Mucosa of rectum (tissue), 2 donors: ENCODE results near the gene MORN1.

Experiments used
- H3K27ac ChIP-seq, 2 donors: one replicate each; pipeline ENCODE4 v1.7.0; 2013; ENCODE audit warnings: inconsistent platforms in 2 of 2, low read depth in 2 of 2, low read length in 2 of 2
- H3K27me3 ChIP-seq, 2 donors: one replicate each; pipeline ENCODE4 v1.7.0; 2013; ENCODE audit warnings: low read length in 2 of 2; ENCODE audit not compliant: control insufficient read depth in 2 of 2, insufficient read depth in 2 of 2
- H3K36me3 ChIP-seq, 2 donors: one replicate each; pipeline ENCODE4 v1.7.0; 2013; ENCODE audit warnings: low read length in 2 of 2; ENCODE audit not compliant: control insufficient read depth in 2 of 2, insufficient read depth in 2 of 2
- H3K4me1 ChIP-seq, 2 donors: one replicate each; pipeline ENCODE4 v1.7.0; 2013; ENCODE audit warnings: low read length in 2 of 2, mild to moderate bottlenecking in 1 of 2; ENCODE audit not compliant: control insufficient read depth in 2 of 2, insufficient read depth in 2 of 2
- H3K4me3 ChIP-seq, 2 donors: one replicate each; pipeline ENCODE4 v1.7.0; 2013; ENCODE audit warnings: low read length in 2 of 2
- H3K9ac ChIP-seq, 2 donors: one replicate each; pipeline ENCODE4 v1.7.0; 2013; ENCODE audit warnings: low read length in 2 of 2, low read depth in 1 of 2, mild to moderate bottlenecking in 1 of 2
- H3K9me3 ChIP-seq, 2 donors: one replicate each; pipeline ENCODE4 v1.7.0; 2013; ENCODE audit warnings: low read length in 2 of 2; ENCODE audit not compliant: control insufficient read depth in 2 of 2
- donor health status: healthy.
- donor health status: Normal muscosa, but diverticular disease.

Gene MORN1

GRCh38 chr1:2346691-2347408 lies 44.5 kb downstream of the MORN1 start:
- no peak overlapping the region for H3K4me3 ChIP-seq
- no peak overlapping the region for H3K9ac ChIP-seq
- H3K27ac ChIP-seq, result no peak overlapping the region
- no peaks in the 10 kb centered on the region for H3K4me1 ChIP-seq
- H3K27me3 ChIP-seq, result no peaks in the 10 kb centered on the region
- no peaks in the 10 kb centered on the region for H3K36me3 ChIP-seq
- H3K9me3 ChIP-seq, result no peaks in the 10 kb centered on the region

DNA sequence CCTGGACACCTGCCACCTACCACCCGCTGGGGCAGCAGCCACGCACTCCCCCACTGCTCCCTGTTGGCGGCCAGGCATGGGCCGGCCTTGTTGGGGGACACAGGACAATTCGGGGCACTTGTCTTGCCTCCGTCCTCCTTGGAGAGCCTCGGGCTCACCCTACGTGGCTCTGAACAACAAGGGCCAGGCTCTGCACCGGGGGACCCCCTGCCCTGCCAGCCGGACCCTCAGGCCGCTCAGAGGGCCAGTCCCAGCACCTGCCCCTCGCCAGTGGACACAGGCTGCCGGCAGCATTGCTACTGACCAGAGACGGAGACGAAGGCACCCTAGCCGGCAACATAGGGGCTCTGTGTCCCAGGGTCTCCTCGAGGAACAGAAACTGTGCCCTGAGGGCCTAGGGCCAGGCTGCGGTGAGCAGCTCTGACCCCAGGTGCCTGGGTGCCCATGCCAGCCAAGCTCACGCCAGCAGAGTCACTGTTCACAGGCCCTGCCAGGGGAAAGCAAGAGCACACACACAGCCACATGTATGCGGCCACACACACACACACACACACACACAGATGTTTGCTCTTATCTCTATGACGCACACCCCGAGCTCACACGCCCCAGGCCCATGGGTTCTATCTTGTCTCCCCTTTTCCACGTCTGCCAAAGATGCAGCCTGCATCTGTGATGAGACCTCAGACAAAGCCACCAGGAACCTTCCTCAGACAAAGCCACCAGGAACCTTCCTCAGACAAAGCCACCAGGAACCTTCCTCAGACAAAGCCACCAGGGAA lies 45.9 kb downstream of the MORN1 start:
- Histone ChIP-seq H3K4me1 (no peaks in the 10 kb centered on the region), H3K9ac (no peak overlapping the region), H3K9me3 (no peaks in the 10 kb centered on the region), H3K27me3 (no peaks in the 10 kb centered on the region), H3K27ac (no peak overlapping the region), H3K36me3 (no peaks in the 10 kb centered on the region), H3K4me3 (no peak overlapping the region)

- H3K27ac ChIP-seq, result no peak overlapping the region
- H3K27me3 ChIP-seq, result no peaks in the 10 kb centered on the region
- H3K4me3 ChIP-seq, result no peak overlapping the region
- no peaks in the 10 kb centered on the region for H3K4me1 ChIP-seq
- no peaks in the 10 kb centered on the region for H3K9me3 ChIP-seq
- H3K36me3 ChIP-seq, result no peaks in the 10 kb centered on the region
- no peak overlapping the region for H3K9ac ChIP-seq
Measured at GRCh38 chr1:2344744-2345296, 46.5 kb downstream of the MORN1 start.

DNA sequence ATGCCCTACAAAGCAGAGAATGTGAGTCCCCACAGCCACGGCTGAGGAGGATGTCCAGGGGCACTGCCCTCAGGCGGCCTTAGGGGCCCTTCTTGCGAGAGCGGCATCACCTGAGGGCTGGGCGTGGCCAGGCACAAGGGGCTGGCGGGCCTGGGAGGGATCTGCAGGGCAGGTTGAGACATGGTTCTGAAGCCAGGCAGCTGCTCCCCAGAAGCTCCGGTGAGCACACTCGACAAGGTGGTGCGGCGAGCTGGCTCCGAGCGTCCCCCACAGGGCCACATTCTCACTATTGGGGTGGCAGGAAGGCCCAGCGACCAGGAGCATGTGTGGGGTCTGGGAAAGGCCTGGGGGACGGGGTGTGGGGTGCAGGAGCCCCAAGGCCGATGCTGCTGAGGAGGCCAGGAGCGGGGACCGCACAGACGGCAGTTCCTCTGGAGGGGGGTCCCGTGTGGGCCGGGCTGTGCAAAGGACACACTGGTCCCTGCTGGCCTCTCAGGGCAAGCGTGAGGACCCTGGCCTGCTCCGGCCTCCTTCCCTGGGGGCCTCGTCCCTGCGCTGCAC lies 47.2 kb downstream of the MORN1 start:
- Histone ChIP-seq H3K4me3 (no peak overlapping the region), H3K27ac (no peak overlapping the region), H3K9ac (no peak overlapping the region), H3K4me1 (no peaks in the 10 kb centered on the region), H3K27me3 (no peaks in the 10 kb centered on the region), H3K9me3 (no peaks in the 10 kb centered on the region), H3K36me3 (no peaks in the 10 kb centered on the region)

- Histone ChIP-seq H3K27me3 (no peaks in the 10 kb centered on the region), H3K36me3 (no peaks in the 10 kb centered on the region), H3K27ac (no peak overlapping the region), H3K9ac (no peak overlapping the region), H3K9me3 (no peaks in the 10 kb centered on the region), H3K4me1 (no peaks in the 10 kb centered on the region), H3K4me3 (no peak overlapping the region)
Measured at GRCh38 chr1:2343023-2343935, 48.1 kb downstream of the MORN1 start.

DNA sequence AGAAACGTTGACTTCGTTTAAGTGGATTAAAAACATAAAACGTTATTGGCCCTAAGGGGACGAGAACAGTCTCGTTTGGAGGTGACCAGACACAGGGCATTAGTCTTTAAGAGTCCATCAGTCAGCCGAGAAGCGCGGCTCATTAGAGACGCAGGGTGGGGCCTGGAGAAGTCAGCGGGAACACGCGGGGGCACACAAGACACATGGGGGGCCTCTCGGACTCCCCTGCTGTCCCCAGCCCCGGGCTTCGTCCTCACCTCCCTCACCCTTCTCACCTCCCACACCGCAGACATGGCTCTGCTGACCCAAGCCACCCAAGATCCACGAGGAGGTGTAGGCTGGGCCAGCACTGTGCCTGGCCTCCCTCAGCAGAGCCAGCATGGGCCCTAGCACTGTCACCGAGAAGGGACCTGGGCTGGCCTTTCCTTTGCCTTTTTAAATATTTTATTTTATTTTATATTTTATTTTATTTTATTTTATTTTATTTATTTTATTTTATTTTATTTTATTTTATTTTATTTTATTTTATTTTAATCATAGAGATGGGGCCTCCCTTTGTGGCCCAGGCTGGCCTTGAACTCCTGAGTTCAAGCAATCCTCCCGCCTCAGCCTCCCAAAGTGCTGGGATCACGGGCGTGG lies 48.9 kb downstream of the MORN1 start:
- Histone ChIP-seq H3K4me1 (no peaks in the 10 kb centered on the region), H3K4me3 (no peak overlapping the region), H3K9ac (no peak overlapping the region), H3K9me3 (no peaks in the 10 kb centered on the region), H3K36me3 (no peaks in the 10 kb centered on the region), H3K27me3 (no peaks in the 10 kb centered on the region), H3K27ac (no peak overlapping the region)

DNA sequence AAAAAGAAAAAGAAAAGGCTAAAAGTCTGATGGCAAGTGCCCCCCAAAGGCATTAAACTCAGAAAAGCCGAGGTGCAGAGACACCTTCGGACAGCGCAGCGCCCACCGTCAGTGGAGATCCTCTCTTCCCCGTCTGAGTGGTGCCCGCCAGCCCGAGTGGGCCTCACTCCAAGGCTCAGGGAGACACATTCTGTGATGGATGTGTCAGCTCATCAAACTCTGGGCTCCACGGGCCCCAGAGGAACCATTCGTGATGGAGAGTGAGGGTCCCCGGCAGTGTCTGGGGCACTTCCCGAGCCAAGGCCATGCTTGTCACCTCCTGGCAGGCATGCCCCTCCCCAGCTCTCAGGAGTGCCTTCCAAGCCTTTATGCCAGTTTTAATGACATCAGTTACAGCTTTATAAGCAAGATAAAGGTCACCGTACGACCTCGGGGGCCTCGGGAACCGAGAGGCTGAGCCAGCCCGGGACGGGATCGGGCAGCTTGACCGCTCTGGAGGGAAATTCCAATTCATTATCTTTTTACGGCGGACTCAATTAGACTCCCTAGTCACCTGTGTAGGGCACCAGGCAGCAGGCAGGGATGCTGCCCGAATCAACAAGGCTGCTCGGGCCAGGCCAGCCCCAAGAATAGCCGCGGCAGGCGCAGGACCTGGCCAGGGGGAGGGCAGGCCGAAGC lies 49.5 kb downstream of the MORN1 start:
- Histone ChIP-seq H3K4me3 (no peak overlapping the region), H3K27me3 (no peaks in the 10 kb centered on the region), H3K9me3 (no peaks in the 10 kb centered on the region), H3K9ac (no peak overlapping the region), H3K27ac (no peak overlapping the region), H3K4me1 (no peaks in the 10 kb centered on the region), H3K36me3 (no peaks in the 10 kb centered on the region)

DNA sequence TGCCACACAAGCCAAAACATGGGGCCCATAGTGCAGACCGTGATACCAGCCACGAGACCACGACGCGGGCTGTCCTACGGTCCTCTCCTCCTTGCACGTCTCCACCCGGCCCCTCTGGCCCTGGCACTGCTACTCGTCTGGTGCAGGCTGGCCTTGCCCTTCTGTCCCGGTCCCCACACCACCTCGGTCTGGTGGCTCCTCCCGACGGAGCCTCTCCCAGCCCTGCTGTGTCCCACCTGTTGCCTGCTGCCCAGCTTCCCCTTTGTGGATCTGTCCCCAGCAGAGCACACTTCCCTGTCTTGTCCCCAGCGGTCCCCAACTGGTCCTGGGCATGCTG lies 50.5 kb downstream of the MORN1 start:
- H3K9ac ChIP-seq, result no peak overlapping the region
- H3K36me3 ChIP-seq, result no peaks in the 10 kb centered on the region
- no peaks in the 10 kb centered on the region for H3K27me3 ChIP-seq
- no peak overlapping the region for H3K4me3 ChIP-seq
- H3K9me3 ChIP-seq, result no peaks in the 10 kb centered on the region
- H3K27ac ChIP-seq, result no peak overlapping the region
- no peaks in the 10 kb centered on the region for H3K4me1 ChIP-seq
